Activated B cell treated with CpG ODN at 0.5 μM for 24 hours (primary cell): ENCODE results near the gene PCGF2. TPM values are rescaled to one million over a fixed set of nuclear protein-coding genes. Genes with fewer than 3 reads are reported as not detected.
A peak's percentile ranks its signal among the peaks of the same experiment; 100 is the strongest.

Source experiments
- ATAC-seq: fragments of 200-7000 bp; cut with Tn5 transposase; one replicate; pipeline ENCODE4 v1.10.0; 2021; ENCODE audit warnings: low read depth, mild to moderate bottlenecking, moderate library complexity
- CTCF ChIA-PET: fragments of 350-600 bp; sonication (Branson Sonifier 250); formaldehyde crosslinking; loops from one replicate; lab custom pipeline; 2021; ENCODE audit warnings: antibody characterized with exemption; lab: Charles Lee
- POLR2A ChIA-PET: fragments of 350-600 bp; sonication (Branson Sonifier 250); formaldehyde crosslinking; loops from one replicate; lab custom pipeline; 2021; ENCODE audit warnings: antibody characterized with exemption; lab: Charles Lee
- DNase-seq: peaks from one replicate; pipeline ENCODE4 v3.0.0; 2022
- H3K27ac Mint-ChIP-seq: one replicate; pipeline ENCODE4 v1.8.0; 2020; ENCODE audit warnings: mixed read lengths
- H3K27me3 Mint-ChIP-seq: one replicate; pipeline ENCODE4 v1.8.0; 2021; ENCODE audit warnings: mixed read lengths
- H3K36me3 Mint-ChIP-seq: one replicate; pipeline ENCODE4 v1.8.0; 2021; ENCODE audit warnings: low read depth, mixed read lengths
- H3K4me1 Mint-ChIP-seq: one replicate; pipeline ENCODE4 v1.8.0; 2021; ENCODE audit warnings: mixed read lengths
- H3K4me3 Mint-ChIP-seq: one replicate; pipeline ENCODE4 v1.8.0; 2020; ENCODE audit warnings: mild to moderate bottlenecking, mixed read lengths
- H3K9me3 Mint-ChIP-seq: one replicate; pipeline ENCODE4 v1.8.0; 2020; ENCODE audit warnings: mixed read lengths
- CTCF ChIP-seq: fragments of 200-600 bp; IDR thresholded peaks from one replicate; pipeline ENCODE4 v1.8.0; 2022; ENCODE audit warnings: antibody characterized with exemption, mild to moderate bottlenecking
- intact Hi-C: fragments of 100-400 bp; cut with micrococcal nuclease; formaldehyde crosslinking; loops from one replicate; pipeline ENCODE4 v1.15.1; 2024
- total RNA-seq: library from RNA; stranded (reverse); gene quantifications from 2 replicates; pipeline ENCODE4 v1.2.3, GENCODE V29; 2022

The PCGF2 gene
- total RNA-seq, 1 donor from 2014 or later = not detected

GRCh38 chr17:38705803-38706504, 42.2 kb downstream of the PCGF2 start:
- Mint-ChIP-seq H3K4me1 (peaks cover 46% of the 10 kb centered on the region), H3K36me3 (peaks cover 48% of the 10 kb centered on the region), H3K4me3 (peak overlapping the region; percentile 90), H3K27ac (peak overlapping the region; percentile 80), H3K9me3 (no peaks in the 10 kb centered on the region), H3K27me3 (no peaks in the 10 kb centered on the region)
- no peak for TF ChIP-seq CTCF
- ChIA-PET CTCF (interaction anchor here (1.1 to 1.9 kb wide), 3 partner anchors 29 to 34 kb away, joined by 3 to 13 read pairs (median 10); no protein-coding TSS in a partner anchor), POLR2A (interaction anchor here (0.6 to 7.4 kb wide), 18 partner anchors 10 to 448 kb away, joined by 3 to 73 read pairs (median 5); partner anchors contain the start of genes CISD3, EPOP, LASP1 and PIP4K2B)
- no peak for ATAC-seq
- intact Hi-C loops = loop anchor here (1.0 to 10.0 kb wide), 2 partner anchors 447 to 1159 kb away; partner anchors contain the start of genes IKZF3 and ZPBP2
- no peak for DNase-seq

- peaks cover 43% of the 10 kb centered on the region for H3K36me3 Mint-ChIP-seq
Observed at GRCh38 chr17:38705523-38705802, 42.7 kb downstream of the PCGF2 start.

GRCh38 chr17:38704606-38705522, 43.3 kb downstream of the PCGF2 start, which contains the start of gene MLLT6:
MLLT6 (plus strand) TSS chr17:38705273; CDS start chr17:38705633, 360 bp downstream.
- POLR2A ChIA-PET = interaction anchor here (0.6 to 7.4 kb wide), 18 partner anchors 14 to 495 kb away, joined by 3 to 73 read pairs (median 5); partner anchors contain the start of genes CISD3, EPOP, LASP1 and PIP4K2B
- no peak for TF ChIP-seq CTCF

More at GRCh38 chr17:38705523-38705802, 42.7 kb downstream of the PCGF2 start:
- intact Hi-C loops = loop anchor here (1.0 to 10.0 kb wide), 2 partner anchors 448 to 1159 kb away; partner anchors contain the start of genes IKZF3 and ZPBP2
- Mint-ChIP-seq H3K4me3 (peak overlapping the region; percentile 90), H3K4me1 (peaks cover 51% of the 10 kb centered on the region), H3K27ac (no peak overlapping the region), H3K27me3 (no peaks in the 10 kb centered on the region), H3K9me3 (no peaks in the 10 kb centered on the region)
- TF ChIP-seq CTCF = no peak
- CTCF ChIA-PET = interaction anchor here (0.6 to 1.9 kb wide), 4 partner anchors 26 to 147 kb away, joined by 3 to 10 read pairs (median 4); no protein-coding TSS in a partner anchor
- POLR2A ChIA-PET = interaction anchor here (0.6 to 7.4 kb wide), 17 partner anchors 13 to 495 kb away, joined by 3 to 73 read pairs (median 5); partner anchors contain the start of genes CISD3, EPOP, LASP1 and PIP4K2B
- ATAC-seq (no peak), DNase-seq (peak; percentile 48)

GRCh38 chr17:38703742-38704605, 44.2 kb downstream of the PCGF2 start:
- intact Hi-C loops = loop anchor here (2.0 to 10.0 kb wide), 2 partner anchors 165 to 1161 kb away; partner anchors contain the start of genes IKZF3 and ZPBP2
- ATAC-seq (peak; percentile 11), DNase-seq (peak; percentile 57)
- peak overlapping the region; percentile 96 for H3K4me3 Mint-ChIP-seq
- no peaks in the 10 kb centered on the region for H3K27me3 Mint-ChIP-seq
- no peak for TF ChIP-seq CTCF
- POLR2A ChIA-PET = interaction anchor here (0.5 to 7.4 kb wide), 14 partner anchors 14 to 496 kb away, joined by 3 to 73 read pairs (median 6); partner anchors contain the start of genes CISD3, LASP1, PIP4K2B and PSMB3
- H3K36me3 Mint-ChIP-seq = peaks cover 29% of the 10 kb centered on the region
- H3K9me3 Mint-ChIP-seq = peaks cover 3% of the 10 kb centered on the region
- H3K27ac Mint-ChIP-seq = peak overlapping the region; percentile 99
- H3K4me1 Mint-ChIP-seq = peaks cover 58% of the 10 kb centered on the region
- CTCF ChIA-PET = interaction anchor here (1.0 to 1.9 kb wide), 3 partner anchors 28 to 146 kb away, joined by 3 to 10 read pairs (median 4); no protein-coding TSS in a partner anchor

More at GRCh38 chr17:38704606-38705522, 43.3 kb downstream of the PCGF2 start, which contains the start of gene MLLT6:
- peak; percentile 25 for ATAC-seq
- Mint-ChIP-seq H3K27ac (peak within 1 kb of the TSS; percentile 99), H3K36me3 (peaks cover 37% of the 10 kb centered on the region), H3K27me3 (no peaks in the 10 kb centered on the region), H3K4me3 (peak within 1 kb of the TSS; percentile 96), H3K4me1 (peaks cover 56% of the 10 kb centered on the region), H3K9me3 (peaks cover 3% of the 10 kb centered on the region)
- peak; percentile 69 for DNase-seq
- intact Hi-C loops = loop anchor here (1.0 to 10.0 kb wide), 2 partner anchors 448 to 1160 kb away; partner anchors contain the start of genes IKZF3 and ZPBP2
- CTCF ChIA-PET = interaction anchor here (0.6 to 1.9 kb wide), 4 partner anchors 27 to 147 kb away, joined by 3 to 10 read pairs (median 4); no protein-coding TSS in a partner anchor
